HG03469 (cell line): ENCODE measurements around the gene FGF1.
A peak's percentile ranks its signal among the peaks of the same experiment; 100 is the strongest.
"Not testable (repeated sequence)": the region's sequence is repeated elsewhere in the genome, so short reads cannot be mapped to it uniquely, and the experiment has no call there.

Experiments
- ATAC-seq: cut with Tn5 transposase; IDR thresholded peaks from one replicate; pipeline ENCODE4 v1.9.1; 2021; ENCODE audit warnings: mild to moderate bottlenecking, moderate library complexity, moderate number of reproducible peaks; ENCODE audit not compliant: unreplicated experiment

FGF1 gene

GRCh38 chr5:142671266-142671665, 14.6 kb downstream of the FGF1 start:
- ATAC-seq = no peak

- ATAC-seq = no peak
Measured at GRCh38 chr5:142670804-142671203, 15.1 kb downstream of the FGF1 start.

- ATAC-seq = no peak
Measured at GRCh38 chr5:142669477-142669876, 16.4 kb downstream of the FGF1 start.

- ATAC-seq = no peak
Measured at GRCh38 chr5:142668336-142668735, 17.6 kb downstream of the FGF1 start.

GRCh38 chr5:142667831-142668230, 18.1 kb downstream of the FGF1 start:
- ATAC-seq = no peak

- no peak for ATAC-seq
Measured at GRCh38 chr5:142664636-142665035, 21.3 kb downstream of the FGF1 start.

- no peak for ATAC-seq
Measured at GRCh38 chr5:142664067-142664466, 21.8 kb downstream of the FGF1 start.

GRCh38 chr5:142663246-142663645, 22.6 kb downstream of the FGF1 start:
- ATAC-seq = no peak

GRCh38 chr5:142661957-142662356, 23.9 kb downstream of the FGF1 start:
- no peak for ATAC-seq

- ATAC-seq = no peak
Measured at GRCh38 chr5:142661143-142661542, 24.7 kb downstream of the FGF1 start.

GRCh38 chr5:142660731-142661130, 25.2 kb downstream of the FGF1 start:
- no peak for ATAC-seq

GRCh38 chr5:142660196-142660595, 25.7 kb downstream of the FGF1 start:
- ATAC-seq = no peak

GRCh38 chr5:142659405-142659804, 26.5 kb downstream of the FGF1 start:
- ATAC-seq = no peak

GRCh38 chr5:142658278-142658677, 27.6 kb downstream of the FGF1 start:
- no peak for ATAC-seq

- no peak for ATAC-seq
Measured at GRCh38 chr5:142657446-142657845, 28.4 kb downstream of the FGF1 start.

- ATAC-seq = peak; percentile 52
Measured at GRCh38 chr5:142655339-142656267, 30.3 kb downstream of the FGF1 start.

GRCh38 chr5:142654578-142655058, 31.3 kb downstream of the FGF1 start:
- no peak for ATAC-seq

GRCh38 chr5:142653321-142653720, 32.6 kb downstream of the FGF1 start:
- no peak for ATAC-seq

GRCh38 chr5:142652563-142652962, 33.3 kb downstream of the FGF1 start:
- ATAC-seq = no peak

- no peak for ATAC-seq
Measured at GRCh38 chr5:142650881-142651280, 35.0 kb downstream of the FGF1 start.

GRCh38 chr5:142650060-142650459, 35.8 kb downstream of the FGF1 start:
- ATAC-seq = no peak

GRCh38 chr5:142648108-142648507, 37.8 kb downstream of the FGF1 start:
- not testable (repeated sequence) for ATAC-seq
